RWPE2 (cell line): ENCODE data around the gene ARHGAP19.

ENCODE experiments used
- ATAC-seq: fragments of 200-7000 bp; cut with Tn5 transposase; 3 replicates; pipeline ENCODE4 v1.9.1; 2021; ENCODE audit warnings: low read depth
- DNase-seq: peaks from one replicate; pipeline ENCODE4 v3.0.0-alpha.2; 2020; ENCODE audit warnings: low spot score
- H3K27ac ChIP-seq: fragments of 450-650 bp; 2 replicates; pipeline ENCODE4 v1.5.1; 2017; ENCODE audit warnings: mild to moderate bottlenecking; ENCODE audit not compliant: poor library complexity, severe bottlenecking
- H3K27me3 ChIP-seq: fragments of 250-450 bp; sonication (Bioruptor Pico); 2 replicates; pipeline ENCODE4 v1.5.1; 2021; ENCODE audit warnings: mild to moderate bottlenecking, moderate library complexity; ENCODE audit not compliant: insufficient read depth, poor library complexity, severe bottlenecking
- H3K36me3 ChIP-seq: fragments of 250-450 bp; sonication (Bioruptor Pico); 2 replicates; pipeline ENCODE4 v1.5.1; 2020; ENCODE audit warnings: low read depth, mild to moderate bottlenecking, moderate library complexity
- H3K4me1 ChIP-seq: fragments of 250-450 bp; sonication (Bioruptor Pico); 2 replicates; pipeline ENCODE4 v1.5.1; 2021; ENCODE audit warnings: mild to moderate bottlenecking, moderate library complexity; ENCODE audit not compliant: insufficient read depth, poor library complexity, severe bottlenecking
- H3K4me3 ChIP-seq: fragments of 250-450 bp; sonication (Bioruptor Pico); 2 replicates; pipeline ENCODE4 v1.5.1; 2021; ENCODE audit warnings: mild to moderate bottlenecking, moderate library complexity; ENCODE audit not compliant: severe bottlenecking
- H3K9me3 ChIP-seq: fragments of 250-450 bp; sonication (Bioruptor Pico); 2 replicates; pipeline ENCODE4 v1.5.1; 2021; ENCODE audit warnings: mild to moderate bottlenecking, moderate library complexity; ENCODE audit not compliant: severe bottlenecking
- TF ChIP-seq, protein P1 (sequence below): fragments of 450-650 bp; IDR thresholded peaks from one replicate; pipeline ENCODE4 v1.5.1; 2017; ENCODE audit warnings: mild to moderate bottlenecking, moderate library complexity; ENCODE audit not compliant: poor library complexity, severe bottlenecking

ARHGAP19 gene

GRCh38 chr10:97323501-97323900 lies 31.1 kb upstream of the ARHGAP19 start:
- DNase-seq = no peak

DNA sequence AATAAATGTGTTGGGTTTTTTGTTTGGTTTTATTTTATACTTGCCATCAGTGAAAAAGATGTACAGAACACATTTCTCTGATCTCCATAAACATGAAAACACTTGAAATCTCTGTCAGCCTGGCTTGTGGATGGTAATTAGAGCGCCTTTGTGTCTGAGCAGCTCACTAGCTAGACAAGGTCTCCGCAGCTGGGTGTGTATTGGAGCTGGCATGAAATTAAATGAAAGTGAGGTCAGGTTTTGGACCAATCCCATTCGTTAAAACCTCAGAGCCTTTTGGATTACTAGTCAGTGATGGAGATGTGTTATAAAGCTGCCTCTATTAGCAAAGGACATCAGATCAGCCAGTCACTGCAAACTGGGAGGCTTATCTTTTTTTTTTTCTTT lies 29.4 kb upstream of the ARHGAP19 start:
- TF ChIP-seq, protein P1, sequence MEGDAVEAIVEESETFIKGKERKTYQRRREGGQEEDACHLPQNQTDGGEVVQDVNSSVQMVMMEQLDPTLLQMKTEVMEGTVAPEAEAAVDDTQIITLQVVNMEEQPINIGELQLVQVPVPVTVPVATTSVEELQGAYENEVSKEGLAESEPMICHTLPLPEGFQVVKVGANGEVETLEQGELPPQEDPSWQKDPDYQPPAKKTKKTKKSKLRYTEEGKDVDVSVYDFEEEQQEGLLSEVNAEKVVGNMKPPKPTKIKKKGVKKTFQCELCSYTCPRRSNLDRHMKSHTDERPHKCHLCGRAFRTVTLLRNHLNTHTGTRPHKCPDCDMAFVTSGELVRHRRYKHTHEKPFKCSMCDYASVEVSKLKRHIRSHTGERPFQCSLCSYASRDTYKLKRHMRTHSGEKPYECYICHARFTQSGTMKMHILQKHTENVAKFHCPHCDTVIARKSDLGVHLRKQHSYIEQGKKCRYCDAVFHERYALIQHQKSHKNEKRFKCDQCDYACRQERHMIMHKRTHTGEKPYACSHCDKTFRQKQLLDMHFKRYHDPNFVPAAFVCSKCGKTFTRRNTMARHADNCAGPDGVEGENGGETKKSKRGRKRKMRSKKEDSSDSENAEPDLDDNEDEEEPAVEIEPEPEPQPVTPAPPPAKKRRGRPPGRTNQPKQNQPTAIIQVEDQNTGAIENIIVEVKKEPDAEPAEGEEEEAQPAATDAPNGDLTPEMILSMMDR = no peak
- DNase-seq (no peak), ATAC-seq (no peak)
- Histone ChIP-seq H3K27ac (no peak overlapping the region), H3K9me3 (no peaks in the 10 kb centered on the region), H3K4me3 (no peak overlapping the region), H3K4me1 (no peaks in the 10 kb centered on the region), H3K36me3 (no peaks in the 10 kb centered on the region), H3K27me3 (no peaks in the 10 kb centered on the region)

More at GRCh38 chr10:97323501-97323900, 31.1 kb upstream of the ARHGAP19 start:
- Histone ChIP-seq H3K4me3 (no peak overlapping the region), H3K27me3 (no peaks in the 10 kb centered on the region), H3K4me1 (no peaks in the 10 kb centered on the region), H3K36me3 (no peaks in the 10 kb centered on the region), H3K27ac (no peak overlapping the region), H3K9me3 (no peaks in the 10 kb centered on the region)
- ATAC-seq = no peak
- TF ChIP-seq, protein P1 = no peak

- TF ChIP-seq, protein P1 = no peak
- H3K27me3 ChIP-seq = no peaks in the 10 kb centered on the region
- no peaks in the 10 kb centered on the region for H3K4me1 ChIP-seq
- H3K36me3 ChIP-seq = no peaks in the 10 kb centered on the region
- ATAC-seq = no peak
- no peak overlapping the region for H3K27ac ChIP-seq
- no peak overlapping the region for H3K4me3 ChIP-seq
- no peak for DNase-seq
- H3K9me3 ChIP-seq = no peaks in the 10 kb centered on the region
Observed at GRCh38 chr10:97321032-97321803, 28.8 kb upstream of the ARHGAP19 start.

DNA sequence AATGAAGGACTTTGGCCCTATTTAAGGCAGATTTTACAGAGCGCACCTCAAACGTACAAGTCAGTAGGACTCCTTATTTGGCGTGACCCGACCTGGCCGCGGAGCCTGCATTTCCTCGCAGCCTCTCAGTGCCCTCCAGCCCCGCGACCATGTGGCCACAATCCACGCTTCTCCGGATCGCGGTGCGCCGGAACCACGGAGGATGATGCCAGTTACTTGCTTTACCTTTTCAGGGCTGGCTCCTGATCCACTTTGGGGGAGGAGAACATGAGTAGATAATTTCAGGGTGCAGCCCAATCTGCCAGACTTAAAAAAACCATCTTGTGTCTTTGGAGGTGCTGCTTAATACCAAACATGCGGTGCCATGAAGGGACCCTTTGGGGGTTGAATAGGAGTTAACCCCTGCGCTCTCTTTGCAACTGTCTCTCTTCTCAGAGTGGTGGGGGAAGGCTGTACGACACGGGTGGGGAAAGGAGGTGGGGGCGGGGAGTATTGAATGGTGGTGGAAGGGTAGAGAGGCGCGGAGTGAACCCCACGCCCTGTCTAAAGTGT lies 28.1 kb upstream of the ARHGAP19 start:
- TF ChIP-seq, protein P1 = no peak
- DNase-seq = no peak
- ATAC-seq = no peak
- H3K4me1 ChIP-seq = no peaks in the 10 kb centered on the region
- H3K4me3 ChIP-seq = peak overlapping the region; percentile 72
- H3K27ac ChIP-seq = no peak overlapping the region
- no peaks in the 10 kb centered on the region for H3K36me3 ChIP-seq
- H3K27me3 ChIP-seq = no peaks in the 10 kb centered on the region
- H3K9me3 ChIP-seq = no peaks in the 10 kb centered on the region
